Jurkat, Clone E6-1 (cell line): ENCODE measurements around the gene UBE2L3. TPM values are rescaled to one million over a fixed set of nuclear protein-coding genes. Genes with fewer than 3 reads are reported as not detected.
"Not testable (repeated sequence)": the region's sequence is repeated elsewhere in the genome, so short reads cannot be mapped to it uniquely, and the experiment has no call there.

Experiments used
- DNase-seq: peaks from one replicate; pipeline ENCODE4 v3.0.0-alpha.2; 2011; ENCODE audit warnings: low read depth, low spot score
- H3K4me3 ChIP-seq: 2 replicates; pipeline ENCODE4 v1.5.1; 2011; ENCODE audit warnings: mild to moderate bottlenecking, low read length, control low read depth, moderate library complexity
- polyA plus RNA-seq: library from polyadenylated mRNA; unstranded; fragments of >200 nt; gene quantifications from one replicate; pipeline ENCODE4 v1.2.1, GENCODE V29; 2012; ENCODE audit warnings: missing spikeins; ENCODE audit not compliant: insufficient read length, insufficient read depth

The UBE2L3 gene
- 68.3 TPM for polyA plus RNA-seq

GRCh38 chr22:21567456-21568346 lies at the start of gene UBE2L3:
UBE2L3 (plus strand) TSS chr22:21567714; CDS start chr22:21567745, 31 bp downstream.
- H3K4me3 ChIP-seq, result peak within 1 kb of the TSS; percentile 96
- DNase-seq, result peak; percentile 67

- H3K4me3 ChIP-seq, DNase-seq: not testable (repeated sequence)
Measured at GRCh38 chr22:21526705-21527500, 40.6 kb upstream of the UBE2L3 start.

GRCh38 chr22:21531525-21531924 lies 36.0 kb upstream of the UBE2L3 start:
- DNase-seq, H3K4me3 ChIP-seq: not testable (repeated sequence)

DNA sequence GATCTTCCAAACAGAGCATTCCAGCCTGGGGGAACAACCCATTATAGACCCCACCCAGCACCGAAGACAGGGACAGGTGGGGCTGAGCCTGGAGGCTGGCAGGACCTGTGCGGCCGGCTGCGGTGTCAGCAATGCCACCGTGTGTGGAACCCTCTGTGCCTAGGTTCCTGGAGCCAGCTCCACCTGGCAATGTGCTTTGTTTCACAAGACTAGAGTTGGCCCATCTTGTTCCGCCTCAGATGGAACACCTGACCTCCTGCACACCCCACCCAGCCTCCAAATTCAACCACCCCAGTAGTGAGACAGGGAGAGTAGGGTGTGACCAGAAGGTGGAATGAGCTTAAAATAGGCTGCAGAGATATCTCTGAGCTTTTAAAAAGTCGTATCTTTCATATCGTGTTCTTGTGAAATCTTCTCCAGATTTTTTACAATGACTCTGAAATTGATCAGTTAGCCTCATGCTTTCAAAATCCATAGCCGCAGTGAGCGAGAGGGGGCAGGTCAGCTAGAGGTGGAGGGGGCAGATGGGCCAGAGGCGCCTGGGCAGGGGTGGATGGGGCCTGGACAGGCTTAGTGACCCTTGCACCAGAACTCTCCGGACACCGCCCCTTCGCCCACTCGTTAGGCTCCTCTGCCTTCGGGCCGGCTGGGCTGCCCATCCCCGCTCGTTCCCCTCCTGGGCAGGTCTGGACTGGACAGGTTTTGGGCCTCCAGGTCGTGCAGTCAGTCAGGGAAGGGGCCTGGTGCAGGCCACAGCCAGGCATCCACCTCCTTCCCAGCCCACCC lies 34.5 kb upstream of the UBE2L3 start:
- not testable (repeated sequence) for DNase-seq, H3K4me3 ChIP-seq

GRCh38 chr22:21539862-21540261 lies 27.7 kb upstream of the UBE2L3 start:
- H3K4me3 ChIP-seq, DNase-seq: not testable (repeated sequence)

DNA sequence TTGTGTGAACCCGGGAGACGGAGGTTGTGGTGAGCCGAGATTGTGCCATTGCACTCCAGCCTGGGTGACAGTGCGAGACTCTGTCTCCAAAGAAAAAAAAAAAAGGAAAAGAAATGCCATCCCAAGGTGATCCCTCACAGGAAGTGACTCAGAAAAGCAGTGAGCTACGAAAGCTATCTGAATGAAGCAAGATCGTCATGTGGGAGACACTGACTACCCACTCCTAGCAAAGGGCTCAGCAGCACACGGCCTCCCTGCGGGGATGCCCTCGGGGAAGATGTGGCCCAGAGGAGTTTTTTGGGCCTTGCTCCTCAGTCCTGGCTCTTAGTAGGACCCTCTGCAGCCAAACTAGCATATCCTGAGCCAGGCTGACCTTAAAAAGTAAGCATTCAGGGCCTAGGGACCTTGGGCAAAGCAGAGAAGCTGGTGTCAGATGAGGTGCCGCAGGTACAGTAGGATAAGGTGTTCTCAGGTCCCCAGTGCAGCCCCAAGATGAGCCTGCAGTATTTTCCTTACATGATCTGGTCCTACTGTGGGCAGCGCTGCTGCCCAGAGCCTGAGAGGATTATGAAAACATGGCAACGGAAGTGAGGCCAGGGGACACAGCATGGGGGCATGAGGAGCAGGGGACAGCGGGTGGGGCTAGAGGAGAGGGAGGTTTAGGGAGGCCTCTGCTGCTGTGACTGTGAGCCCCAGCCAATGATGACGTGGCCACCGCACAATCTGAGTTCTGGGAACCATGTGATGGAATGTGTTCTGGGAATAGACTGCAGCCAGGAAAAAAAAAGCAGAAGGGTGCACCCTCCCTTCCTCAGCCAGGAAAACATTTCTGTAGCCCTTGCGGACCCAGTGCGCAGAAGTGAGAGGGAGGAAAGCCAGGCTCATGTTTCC lies 22.8 kb upstream of the UBE2L3 start:
- H3K4me3 ChIP-seq, DNase-seq: not testable (repeated sequence)

DNA sequence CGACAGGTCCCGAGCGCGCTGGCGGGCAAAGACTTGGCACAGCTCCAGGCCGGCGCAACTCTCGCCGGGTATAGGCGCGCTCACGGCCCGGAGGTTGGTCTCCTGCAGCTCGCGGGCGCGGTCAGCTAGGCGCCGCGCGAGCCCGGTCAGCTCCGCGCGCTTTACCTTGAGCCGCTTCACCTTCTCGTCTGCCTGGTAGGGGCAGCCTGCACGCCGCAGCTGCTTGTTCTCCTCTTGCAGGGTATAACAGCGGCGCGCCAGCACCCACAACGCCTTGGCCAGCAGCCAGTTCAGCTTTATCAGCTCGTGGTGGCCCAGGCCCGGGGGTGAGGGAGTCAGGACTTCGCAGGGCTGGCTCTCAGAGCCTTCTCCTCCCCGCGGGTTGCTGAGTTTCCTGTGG lies 18.0 kb upstream of the UBE2L3 start:
- H3K4me3 ChIP-seq, DNase-seq: not testable (repeated sequence)

- not testable (repeated sequence) for H3K4me3 ChIP-seq, DNase-seq
Measured at GRCh38 chr22:21550008-21550677, 17.4 kb upstream of the UBE2L3 start.

DNA sequence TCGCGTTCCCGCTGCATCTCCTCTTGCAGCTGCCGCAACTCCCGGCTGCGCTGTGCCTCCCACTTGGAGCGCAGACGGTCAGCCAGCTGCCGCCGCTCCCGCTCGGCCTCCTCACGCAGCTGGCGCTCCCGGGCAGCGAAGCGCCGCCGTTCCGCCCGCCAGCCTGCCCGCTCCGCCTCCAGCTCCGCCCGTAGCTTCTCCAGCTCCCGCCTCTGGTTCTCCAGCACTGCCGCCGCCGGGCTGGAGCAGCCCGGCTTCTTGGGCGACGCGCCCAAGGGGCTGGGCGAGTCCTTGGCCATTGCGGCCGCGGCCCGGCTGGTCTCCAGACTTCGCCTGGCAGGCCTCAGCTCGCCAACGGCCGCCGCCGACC lies 16.9 kb upstream of the UBE2L3 start:
- H3K4me3 ChIP-seq, DNase-seq: not testable (repeated sequence)

- H3K4me3 ChIP-seq, DNase-seq: not testable (repeated sequence)
Measured at GRCh38 chr22:21551361-21551760, 16.2 kb upstream of the UBE2L3 start, which contains the start of gene RIMBP3C. RIMBP3C (minus strand) TSS chr22:21551461; CDS start chr22:21550976, 485 bp downstream.

DNA sequence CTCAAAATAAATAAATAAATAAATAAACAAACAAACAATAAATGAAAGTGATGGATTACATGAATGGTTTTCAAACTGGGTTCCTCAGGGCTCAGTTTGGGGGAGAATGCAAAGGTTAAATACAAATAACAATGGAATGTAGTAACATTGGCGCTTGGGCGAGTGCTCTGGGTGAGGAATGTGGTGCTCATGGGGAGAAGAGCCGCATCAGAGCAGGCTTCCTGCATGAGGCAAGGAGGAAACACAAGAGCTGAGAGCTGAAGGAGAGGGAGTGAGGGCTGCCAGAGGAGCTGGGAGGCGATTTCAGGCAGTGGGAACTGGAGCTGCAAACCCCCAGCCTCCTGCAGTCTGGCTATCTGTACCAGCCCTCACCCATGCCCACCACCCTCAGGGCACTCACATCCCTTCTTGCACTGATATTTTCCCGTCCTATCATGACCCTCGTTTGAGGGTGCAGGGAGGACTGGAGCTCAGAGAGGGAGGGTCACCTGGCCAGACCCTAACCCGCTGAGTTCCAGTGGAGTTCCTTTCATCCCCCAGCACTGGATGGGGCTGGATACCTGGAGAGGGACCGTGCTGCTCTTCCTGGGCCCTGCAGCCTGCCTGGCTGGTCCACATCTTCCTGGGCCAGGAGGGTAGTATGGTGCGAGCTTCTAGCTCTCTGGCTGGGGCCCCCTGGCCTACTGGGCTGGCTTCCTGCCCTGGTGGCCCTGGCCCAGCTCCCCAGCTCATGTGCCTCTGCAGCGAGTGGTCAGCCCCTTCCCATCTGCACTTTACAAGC lies 8.0 kb upstream of the UBE2L3 start:
- not testable (repeated sequence) for DNase-seq

GRCh38 chr22:21560657-21561056 lies 6.9 kb upstream of the UBE2L3 start:
- H3K4me3 ChIP-seq, DNase-seq: not testable (repeated sequence)

More for the DNA sequence above, 8.0 kb upstream of the UBE2L3 start:
- not testable (repeated sequence) for H3K4me3 ChIP-seq

DNA sequence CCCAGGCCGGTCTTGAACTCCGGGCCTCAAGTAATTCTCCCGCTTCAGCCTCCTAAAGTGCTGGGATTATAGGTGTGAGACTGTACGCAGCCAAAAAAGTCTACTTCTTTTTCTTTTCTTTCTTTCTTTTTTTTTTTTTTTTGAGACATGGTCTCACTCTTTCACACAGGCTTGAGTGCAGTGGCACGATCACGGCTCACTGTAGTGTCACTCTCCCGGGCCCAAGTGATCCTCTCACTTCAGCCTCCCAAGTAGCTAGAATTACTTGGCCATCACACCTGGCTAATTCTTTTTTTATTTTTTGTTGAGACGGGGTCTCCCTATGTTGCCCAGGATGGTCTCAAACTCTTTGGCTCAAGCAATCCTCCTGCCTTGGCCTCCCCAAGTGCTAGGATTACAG lies 3.6 kb upstream of the UBE2L3 start:
- no peak for DNase-seq
- no peak overlapping the region for H3K4me3 ChIP-seq

DNA sequence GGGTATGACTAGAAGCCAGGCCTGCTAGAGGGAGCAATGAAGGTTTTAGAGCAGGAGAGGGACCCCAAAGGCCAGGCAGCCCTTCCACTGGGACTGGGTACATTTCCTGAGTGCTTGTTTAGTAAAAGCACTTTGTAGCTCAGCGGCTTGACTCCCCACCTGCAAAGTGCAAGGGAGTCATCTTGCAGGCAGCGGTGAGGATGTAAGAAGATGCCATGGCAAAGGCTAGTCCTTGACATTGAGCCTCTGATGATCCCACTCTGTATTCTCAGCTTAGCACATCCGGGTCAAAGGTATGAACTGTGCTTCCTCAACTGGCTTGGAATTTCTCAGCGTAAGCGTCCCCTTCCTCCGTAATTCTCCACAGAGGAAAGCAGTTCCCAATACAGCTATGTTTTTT lies 3.1 kb upstream of the UBE2L3 start:
- no peak for DNase-seq
- no peak overlapping the region for H3K4me3 ChIP-seq

GRCh38 chr22:21568347-21569075 lies 997 bp downstream of the UBE2L3 start:
- peak overlapping the region; percentile 96 for H3K4me3 ChIP-seq
- peak; percentile 24 for DNase-seq

GRCh38 chr22:21569076-21569427 lies 1.5 kb downstream of the UBE2L3 start:
- H3K4me3 ChIP-seq, result peak overlapping the region; percentile 96
- not testable (repeated sequence) for DNase-seq
